ENCODE data around the gene ZBTB18.

DNA sequence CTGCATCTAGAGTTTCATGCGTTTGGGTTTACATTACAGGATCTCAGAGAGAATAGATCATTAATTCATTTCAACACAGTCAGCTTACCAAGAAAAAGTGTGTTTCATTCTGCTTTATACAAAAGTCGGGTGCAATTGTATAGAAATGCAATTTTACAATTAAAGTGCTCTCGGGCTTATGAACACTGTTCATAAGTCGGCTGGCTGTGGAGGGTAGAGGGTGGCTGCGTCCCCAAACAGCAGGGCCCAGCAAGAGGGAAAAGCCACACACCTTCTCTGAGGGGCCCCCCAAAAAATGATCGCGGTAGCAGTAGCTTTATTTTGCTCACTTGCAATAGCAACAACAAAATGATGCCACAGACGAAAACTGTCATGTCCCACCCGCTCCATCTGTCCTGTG is 13.8 kb upstream of the ZBTB18 start:
- TF ChIP-seq POLR2A (IDR thresholded peaks at IDR 0.05; ENCODE audit: low read length) (no peak), GATA1 (IDR thresholded peaks at IDR 0.05; ENCODE audit: low read depth, low read length) (no peak)
